K562 (cell line): ENCODE results near the gene VTI1B. TPM values are rescaled to one million over a fixed set of nuclear protein-coding genes. Genes with fewer than 3 reads are reported as not detected.

Experiments used
- ATAC-seq: fragments of 200-7000 bp; cut with Tn5 transposase; 3 replicates; pipeline ENCODE4 v1.9.1; 2020; ENCODE audit warnings: moderate library complexity
- BruUV-seq: library from RNA; stranded (reverse); fragments of 400-500 nt; replicated peaks from 2 replicates; lab custom pipeline; 2021; lab: Mats Ljungman, UMichigan
- CTCF ChIA-PET: fragments of 300-600 bp; formaldehyde crosslinking; extraction: SDS; loops from one replicate; lab custom pipeline; 2021; ENCODE audit warnings: low intra/inter-chr PET ratio; lab: Yijun Ruan, JAX
- POLR2A ChIA-PET: fragments of 300-600, 350-650 bp; sonication (Branson Sonifier 250); formaldehyde crosslinking; extraction: SDS; loops from one replicate; lab custom pipeline; 2021; ENCODE audit warnings: antibody characterized with exemption, inconsistent platforms; lab: Yijun Ruan, JAX
- DNase-seq, 4 experiments: peaks; one replicate each; pipeline versions ENCODE4 v3.0.0 to v3.0.0-alpha.2; 2011 to 2018; ENCODE audit warnings: low spot score in 3 of 4, mixed read lengths in 3 of 4; ENCODE audit errors: extremely low read depth in 1 of 4
- FAIRE-seq: peaks from 2 replicates; lab custom pipeline; 2011; peaks lifted over from hg19 to GRCh38; lab: Jason Lieb, UNC
- H2AFZ ChIP-seq: 2 replicates; pipeline ENCODE4 v1.6.0; 2011; ENCODE audit warnings: low read depth, low read length, control low read depth, inconsistent platforms
- H3K27ac ChIP-seq: fragments of 200-600 bp; 3 replicates; pipeline ENCODE4 v1.8.0; 2011; ENCODE audit warnings: low read depth, mild to moderate bottlenecking, control low read depth, inconsistent platforms, low read length, moderate library complexity, mixed read lengths; ENCODE audit errors: extremely low read depth
- H3K27me3 ChIP-seq, 2 experiments: fragments of 300-600 bp in 1 of 2; 2 replicates in 1 of 2; 3 replicates in 1 of 2; pipeline versions ENCODE4 v1.6.0 to v1.8.0; 2011; ENCODE audit warnings: inconsistent platforms in 2 of 2, low read length in 2 of 2, mild to moderate bottlenecking in 1 of 2, mixed read lengths in 1 of 2, moderate library complexity in 1 of 2; ENCODE audit not compliant: control insufficient read depth in 2 of 2, insufficient read depth in 2 of 2
- H3K36me3 ChIP-seq: fragments of 300-600 bp; 3 replicates; pipeline ENCODE4 v1.8.0; 2011; ENCODE audit warnings: mild to moderate bottlenecking, low read length, inconsistent platforms; ENCODE audit not compliant: control insufficient read depth, insufficient read depth
- H3K4me1 ChIP-seq, 2 experiments: fragments of 200-600 bp in 1 of 2; replicated peaks in 1 of 2; 2 replicates in 1 of 2; 3 replicates in 1 of 2; pipeline versions ENCODE4 v1.5.1 to v1.8.0; 2011; ENCODE audit warnings: inconsistent platforms in 2 of 2, low read length in 2 of 2, mild to moderate bottlenecking in 1 of 2, mixed read lengths in 1 of 2, moderate library complexity in 1 of 2; ENCODE audit not compliant: control insufficient read depth in 2 of 2, insufficient read depth in 2 of 2
- H3K4me2 ChIP-seq: 2 replicates; pipeline ENCODE4 v1.6.1; 2011; ENCODE audit warnings: low read length, control low read depth, inconsistent platforms, mixed read lengths; ENCODE audit not compliant: insufficient read depth
- H3K4me3 ChIP-seq: fragments of 200-600 bp; sonication (generic), shearing (Covaris generic); 2 replicates; pipeline ENCODE4 v1.5.1; 2016; ENCODE audit warnings: control low read depth, inconsistent platforms
- H3K79me2 ChIP-seq: fragments of 200-600 bp; 3 replicates; pipeline ENCODE4 v1.8.0; 2011; ENCODE audit warnings: low read length, inconsistent platforms; ENCODE audit not compliant: control insufficient read depth, insufficient read depth
- H3K9ac ChIP-seq, 2 experiments: 2 replicates each; pipeline versions ENCODE4 v1.6.0 to v1.6.1; 2011; ENCODE audit warnings: low read depth in 2 of 2, low read length in 2 of 2, control low read depth in 1 of 2, inconsistent platforms in 1 of 2, mild to moderate bottlenecking in 1 of 2, mixed read lengths in 1 of 2; ENCODE audit not compliant: insufficient read depth in 1 of 2
- H3K9me1 ChIP-seq: one replicate; pipeline ENCODE4 v1.6.0; 2011; ENCODE audit warnings: inconsistent platforms, mild to moderate bottlenecking, low read length, moderate library complexity; ENCODE audit not compliant: control insufficient read depth, insufficient read depth
- H3K9me3 ChIP-seq: replicated peaks from 2 replicates; pipeline ENCODE4 v1.5.1; 2011; ENCODE audit warnings: low read depth, low read length, inconsistent platforms; ENCODE audit not compliant: control insufficient read depth, insufficient read depth
- H4K20me1 ChIP-seq: replicated peaks from 2 replicates; pipeline ENCODE4 v1.6.1; 2011; ENCODE audit warnings: low read length, inconsistent platforms, mixed read lengths; ENCODE audit not compliant: control insufficient read depth, insufficient read depth
- CBFA2T2 ChIP-seq: fragments of 450-650 bp; conservative IDR thresholded peaks from 2 replicates; pipeline ENCODE4 v1.6.1; 2017; ENCODE audit warnings: mild to moderate bottlenecking
- CTCF ChIP-seq, 3 experiments: IDR thresholded peaks in 2 of 3; conservative IDR thresholded peaks in 1 of 3; 2 replicates each; pipeline ENCODE4 v1.5.1; 2011 to 2012; ENCODE audit warnings: low read length in 3 of 3, mild to moderate bottlenecking in 3 of 3, control low read depth in 2 of 3, improper control_type of control experiment in 1 of 3, inconsistent platforms in 1 of 3, low read depth in 1 of 3, mixed read lengths in 1 of 3, moderate library complexity in 1 of 3; ENCODE audit not compliant: insufficient read depth in 2 of 3
- DEAF1 ChIP-seq: fragments of 450-650 bp; formaldehyde crosslinking; IDR thresholded peaks from 2 replicates; pipeline ENCODE4 v1.4.0; 2020; ENCODE audit warnings: mild to moderate bottlenecking, moderate library complexity
- HBP1 ChIP-seq: fragments of 450-650 bp; formaldehyde crosslinking; IDR thresholded peaks from 2 replicates; pipeline ENCODE4 v1.4.0; 2022; ENCODE audit warnings: missing genetic modification characterization
- ILK ChIP-seq: fragments of 450-650 bp; IDR thresholded peaks from 2 replicates; pipeline ENCODE4 v1.6.1; 2016; ENCODE audit warnings: missing genetic modification characterization, low read depth, mild to moderate bottlenecking, missing compliant biosample characterization, moderate library complexity, borderline replicate concordance
- MBD2 ChIP-seq: sonication (generic); IDR thresholded peaks from 2 replicates; pipeline ENCODE4 v1.6.1; 2016; ENCODE audit warnings: low read depth, borderline replicate concordance
- POU5F1 ChIP-seq: fragments of 150-350 bp; IDR thresholded peaks from 2 replicates; pipeline ENCODE4 v1.6.1; 2014; ENCODE audit warnings: borderline replicate concordance, low read length, low read depth, mild to moderate bottlenecking; ENCODE audit not compliant: partially characterized antibody
- THAP7 ChIP-seq: fragments of 250-450 bp; sonication (Bioruptor Pico); IDR thresholded peaks from 2 replicates; pipeline ENCODE4 v1.5.0; 2021
- ZNF140 ChIP-seq: fragments of 250-450 bp; sonication (Bioruptor Pico); IDR thresholded peaks from 2 replicates; pipeline ENCODE4 v1.8.0; 2021; ENCODE audit warnings: moderate library complexity, mild to moderate bottlenecking, inconsistent platforms
- ZNF3 ChIP-seq: fragments of 250-450 bp; sonication (Bioruptor Pico); IDR thresholded peaks from 2 replicates; pipeline ENCODE4 v1.5.0; 2021; ENCODE audit warnings: mild to moderate bottlenecking, moderate library complexity
- ZNF398 ChIP-seq: fragments of 250-450 bp; sonication (Bioruptor Pico); IDR thresholded peaks from 2 replicates; pipeline ENCODE4 v1.8.0; 2021; ENCODE audit warnings: moderate library complexity, mild to moderate bottlenecking, inconsistent platforms
- ZNF699 ChIP-seq: fragments of 250-450 bp; sonication (Bioruptor Pico); IDR thresholded peaks from 2 replicates; pipeline ENCODE4 v1.8.0; 2021; ENCODE audit warnings: mild to moderate bottlenecking, moderate library complexity; ENCODE audit not compliant: insufficient replicate concordance
- ZNF76 ChIP-seq: fragments of 250-450 bp; sonication (Bioruptor Pico); IDR thresholded peaks from 2 replicates; pipeline ENCODE4 v1.4.0; 2020; ENCODE audit warnings: mild to moderate bottlenecking, moderate library complexity, borderline replicate concordance
- WGBS: fragments of 100-300 bp; shearing (Covaris generic); methylation state at CpG from one replicate; pipeline ENCODE4 v1.1.6; 2016; ENCODE audit warnings: low coverage, mixed read lengths; ENCODE audit not compliant: insufficient coverage; ENCODE audit errors: missing lambda C conversion rate; 5-methylcytosine and 5-hydroxymethylcytosine counted together
- in situ Hi-C: fragments of 300-500 bp; cut with MboI; formaldehyde crosslinking; loops from 4 replicates; pipeline ENCODE4 v1.15.0; 2018; ENCODE audit warnings: inconsistent platforms, mixed read lengths
- intact Hi-C: fragments of 100-400 bp; cut with micrococcal nuclease; formaldehyde crosslinking; loops from 2 replicates; pipeline ENCODE4 v1.14.2; 2022
- polyA plus RNA-seq, 8 experiments: library from polyadenylated mRNA; depleted of rRNA in 4 of 8; stranded (reverse) in 5 of 8; unstranded in 3 of 8; fragments of >200 nt; fragmentation: Nextera tagmentation in 2 of 8; fragmentation: Illumina TruSeq in 1 of 8; extraction: Ambion mirVana in 2 of 8; extraction: Trizol in 1 of 8; gene quantifications; 2 replicates each; pipeline versions ENCODE4 v1.2.1 to v1.2.3, GENCODE V29; 2011 to 2014; ENCODE audit warnings: inconsistent platforms in 1 of 8, missing spikeins in 1 of 8
- total RNA-seq, 7 experiments: library from RNA; depleted of rRNA in 6 of 7; stranded (reverse); fragments of >200 nt in 6 of 7; fragmentation: Illumina TruSeq in 2 of 7; extraction: Trizol in 2 of 7; gene quantifications; 2 replicates each; pipeline versions ENCODE4 v1.2.1 to v1.2.3, GENCODE V29; 2011 to 2021; ENCODE audit warnings: low replicate concordance in 1 of 7

Gene VTI1B
- total and polyA plus RNA-seq, 9 of the 15 experiments (the other 6 are each of a cell fraction or from before 2014, with no cell fraction given), result 7.8 to 69.8 (median 50.1) TPM

GRCh38 chr14:67704484-67705089 is 30.2 kb upstream of the VTI1B start:
- WGBS, result 6% methylated on average over 2 of the region's 3 CpGs
- H3K9me3 ChIP-seq, result no peaks in the 10 kb centered on the region
- TF ChIP-seq ZNF398, result no peak
- TF ChIP-seq ILK (tag), result no peak
- no peak for TF ChIP-seq HBP1 (CRISPR knock-in tag)
- TF ChIP-seq MBD2, result no peak
- no peak for TF ChIP-seq ZNF76
- TF ChIP-seq DEAF1 (CRISPR knock-in tag), result peak; percentile 76
- no peak for TF ChIP-seq ZNF3 (CRISPR knock-in tag)
- TF ChIP-seq THAP7 (CRISPR knock-in tag), result no peak
- peak; percentile 58 to 84 (median 65); a peak in 5 of 6 replicates for TF ChIP-seq CTCF (IDR thresholded peaks at IDR 0.05 in 2 of 3, conservative IDR thresholded peaks at IDR 0.05 in 1 of 3; ENCODE audit: insufficient read depth in 2 of 3, low read depth in 1 of 3, low read length in 3 of 3)
- no peak for TF ChIP-seq ZNF699 (CRISPR knock-in tag)
- no peak for TF ChIP-seq POU5F1
- no peak for TF ChIP-seq ZNF140 (CRISPR knock-in tag)
- no peak for TF ChIP-seq CBFA2T2

More at GRCh38 chr14:67704484-67705089, 30.2 kb upstream of the VTI1B start:
- ChIA-PET CTCF (interaction anchor here (0.8 to 2.9 kb wide), 5 partner anchors 30 to 178 kb away, joined by 3 to 19 read pairs (median 6); partner anchors contain the start of genes ARG2, PIGH and VTI1B), POLR2A (interaction anchor here (0.6 to 2.1 kb wide), 11 partner anchors 9 to 164 kb away, joined by 3 to 14 read pairs (median 3); partner anchors contain the start of gene ARG2)
- no peak overlapping the region for H3K27ac ChIP-seq
- H3K27me3 ChIP-seq, result no peaks in the 10 kb centered on the region
- H2AFZ ChIP-seq, result no peak overlapping the region; the same call in 1 of the 2 replicates
- peak; percentile 86 for FAIRE-seq
- peak; percentile 91 for ATAC-seq
- no peaks in the 10 kb centered on the region for H4K20me1 ChIP-seq
- no peaks in the 10 kb centered on the region for H3K9me1 ChIP-seq
- in situ Hi-C loops (loop anchor here (10.0 kb wide), 2 partner anchors 120 to 270 kb away; no protein-coding TSS in a partner anchor), intact Hi-C loops (loop anchor here (1.0 to 5.0 kb wide), 5 partner anchors 30 to 277 kb away; partner anchors contain the start of gene VTI1B)
- H3K9ac ChIP-seq, result no peak overlapping the region
- BruUV-seq, result no TSS peak
- peak; percentile 18 to 71 (median 38) for DNase-seq
- no peaks in the 10 kb centered on the region for H3K36me3 ChIP-seq
- H3K4me3 ChIP-seq, result no peak overlapping the region
- H3K4me2 ChIP-seq, result no peak overlapping the region
- no peaks in the 10 kb centered on the region; a peak in 1 of 5 replicates for H3K4me1 ChIP-seq
- H3K79me2 ChIP-seq, result no peaks in the 10 kb centered on the region
